Ramos (cell line): ENCODE data around the gene ZFR2.
"Not testable (repeated sequence)": the region's sequence is repeated elsewhere in the genome, so short reads cannot be mapped to it uniquely, and the experiment has no call there.

Source experiments
- in situ Hi-C: fragments of 300-500 bp; cut with MboI; formaldehyde crosslinking; loops from one replicate; pipeline ENCODE4 v1.14.3; 2022; ENCODE audit warnings: low sequenced_read_pairs; ENCODE audit not compliant: unreplicated experiment

The ZFR2 gene

DNA sequence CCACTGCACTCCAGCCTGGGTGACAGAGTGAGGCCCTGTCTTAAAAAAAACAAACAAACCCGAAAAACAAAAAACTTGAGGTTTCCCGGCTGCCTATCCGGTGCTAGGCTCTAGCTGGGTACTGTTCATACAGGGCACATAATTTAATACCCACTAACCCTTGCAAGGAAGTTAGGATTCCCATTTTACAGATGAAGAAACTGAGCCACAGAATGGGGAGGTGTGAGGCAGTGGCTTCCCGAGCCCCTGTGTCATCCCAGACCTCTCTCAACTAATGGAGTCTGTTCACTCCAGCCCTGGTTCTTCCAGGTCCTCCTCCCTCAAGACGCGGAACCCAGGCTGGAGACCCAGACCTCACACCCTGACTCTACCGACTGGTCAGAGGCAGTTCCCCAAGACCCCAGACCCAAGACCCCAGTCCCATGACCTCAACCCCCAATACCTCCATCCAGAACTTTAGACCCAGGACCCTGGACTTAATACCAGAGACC lies 107.9 kb downstream of the ZFR2 start:
- in situ Hi-C loops = no loop called here

DNA sequence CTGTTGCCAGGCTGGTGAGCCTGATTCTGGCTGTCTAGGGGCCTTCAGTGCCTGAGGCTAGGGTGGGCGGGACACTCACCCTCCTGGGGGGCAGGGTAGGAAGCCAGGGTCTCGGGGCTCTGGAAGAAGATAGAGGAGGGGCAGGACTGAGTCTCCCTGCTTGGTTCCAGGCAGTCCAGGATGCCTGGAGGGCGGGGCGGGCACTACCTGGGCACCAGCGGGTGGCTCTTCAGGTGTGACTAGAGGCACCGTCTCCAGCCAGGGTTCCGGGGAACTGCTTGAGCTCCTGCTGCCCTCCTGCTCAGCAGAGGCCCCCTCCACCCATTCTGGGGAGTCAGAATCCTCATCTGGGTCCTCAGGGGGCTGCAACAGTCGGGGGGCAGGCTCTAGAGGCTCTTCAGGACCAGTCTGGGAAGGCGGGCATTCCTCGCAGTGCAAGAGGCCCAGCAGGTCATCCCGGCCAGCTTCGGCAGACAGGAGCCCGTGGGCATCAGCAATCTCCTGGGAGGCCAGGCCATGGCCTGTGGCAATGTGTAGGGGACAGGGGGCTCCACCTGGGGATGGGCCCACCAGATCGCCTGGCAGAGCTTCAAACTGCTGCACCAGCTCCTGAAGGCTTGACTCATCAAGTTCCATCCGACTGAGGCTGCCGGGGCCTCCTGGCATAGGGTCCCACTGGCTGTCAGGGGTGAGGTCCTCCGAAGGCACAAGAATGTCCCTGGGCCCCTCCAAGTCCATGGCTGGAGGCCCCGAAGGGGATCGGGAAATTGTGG lies 109.2 kb downstream of the ZFR2 start:
- in situ Hi-C loops = no loop called here

DNA sequence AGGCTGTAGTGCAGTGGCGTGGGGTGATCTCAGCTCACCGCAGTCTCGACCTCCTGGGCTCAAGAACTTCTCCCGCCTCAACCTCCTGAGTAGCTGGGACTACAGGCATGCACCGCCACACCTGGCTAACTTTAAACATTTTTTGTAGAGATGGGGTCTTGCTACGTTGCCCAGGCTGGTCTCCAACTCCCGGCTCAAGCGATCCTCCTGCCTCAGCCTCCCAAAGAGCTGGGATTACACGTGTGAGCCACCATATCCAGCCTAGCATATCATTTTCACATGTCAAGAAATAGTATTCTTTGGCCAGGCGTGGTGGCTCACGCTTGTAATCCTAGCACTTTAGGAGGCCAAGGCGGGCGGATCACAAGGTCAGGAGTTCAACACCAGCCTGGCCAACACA lies 110.5 kb downstream of the ZFR2 start:
- in situ Hi-C loops = not testable (repeated sequence)

DNA sequence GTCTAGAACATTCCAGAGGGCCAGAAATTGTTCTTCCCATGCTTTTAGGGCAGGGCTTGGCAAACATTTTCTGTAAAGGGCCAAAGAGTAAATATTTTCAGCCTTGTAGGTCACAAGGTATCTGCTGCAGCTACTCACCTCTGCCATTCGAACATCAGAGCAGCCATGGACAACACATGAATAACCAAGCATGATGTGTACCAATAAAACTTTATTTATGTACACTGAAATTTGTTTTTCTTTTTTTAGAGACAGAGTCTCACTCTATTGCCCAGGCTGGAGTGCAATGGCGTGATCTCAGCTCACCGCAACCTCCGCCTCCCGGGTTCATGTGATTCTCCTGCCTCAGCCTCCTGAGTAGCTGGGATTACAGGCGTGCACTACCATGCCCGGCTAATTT lies 111.1 kb downstream of the ZFR2 start:
- in situ Hi-C loops = not testable (repeated sequence)
